OCI-LY1 (cell line): ENCODE data around the gene DUSP9.

Experiments
- H2AFZ ChIP-seq: fragments of 200-600 bp; sonication (generic), shearing (Covaris generic); 2 replicates; pipeline ENCODE4 v1.6.0; 2014; ENCODE audit warnings: antibody characterized with exemption, mild to moderate bottlenecking, low read length
- H3F3A ChIP-seq: fragments of 200-600 bp; sonication (generic), shearing (Covaris generic); 2 replicates; pipeline ENCODE4 v1.6.0; 2014; ENCODE audit warnings: mild to moderate bottlenecking, antibody characterized with exemption, low read length, moderate library complexity; ENCODE audit not compliant: insufficient read depth
- H3K27ac ChIP-seq: fragments of 200-600 bp; sonication (generic); 2 replicates; pipeline ENCODE4 v1.5.1; 2014; ENCODE audit warnings: low read length, mixed run types, mild to moderate bottlenecking, low read depth; ENCODE audit not compliant: poor library complexity, severe bottlenecking
- H3K27me3 ChIP-seq: fragments of 200-600 bp; sonication (generic); 2 replicates; pipeline ENCODE4 v1.6.0; 2014; ENCODE audit warnings: antibody characterized with exemption, mild to moderate bottlenecking, low read length, moderate library complexity; ENCODE audit not compliant: insufficient read depth
- H3K36me3 ChIP-seq: fragments of 200-600 bp; sonication (generic); 2 replicates; pipeline ENCODE4 v1.6.1; 2014; ENCODE audit warnings: mild to moderate bottlenecking, antibody characterized with exemption, low read length, moderate library complexity, mixed read lengths; ENCODE audit not compliant: insufficient read depth
- H3K4me1 ChIP-seq: fragments of 200-600 bp; sonication (generic); 2 replicates; pipeline ENCODE4 v1.5.1; 2014; ENCODE audit warnings: mild to moderate bottlenecking, low read length, moderate library complexity; ENCODE audit not compliant: insufficient read depth, severe bottlenecking
- H3K4me2 ChIP-seq: fragments of 200-600 bp; sonication (generic), shearing (Covaris generic); 2 replicates; pipeline ENCODE4 v1.6.1; 2014; ENCODE audit warnings: low read length
- H3K4me3 ChIP-seq: fragments of 200-600 bp; sonication (generic); 2 replicates; pipeline ENCODE4 v1.5.1; 2014; ENCODE audit warnings: low read length, low read depth, mild to moderate bottlenecking, mixed read lengths; ENCODE audit not compliant: poor library complexity, severe bottlenecking
- H3K79me2 ChIP-seq: fragments of 200-600 bp; shearing (Covaris generic); 2 replicates; pipeline ENCODE4 v1.6.1; 2016; ENCODE audit warnings: mixed run types, low read length, mixed read lengths; ENCODE audit not compliant: insufficient read depth
- H3K9ac ChIP-seq: fragments of 200-600 bp; sonication (generic), shearing (Covaris generic); 2 replicates; pipeline ENCODE4 v1.6.1; 2014; ENCODE audit warnings: mild to moderate bottlenecking, low read length, mixed read lengths
- H3K9me2 ChIP-seq: fragments of 200-600 bp; sonication (generic), shearing (Covaris generic); 2 replicates; pipeline ENCODE4 v1.6.1; 2014; ENCODE audit warnings: low read depth, mild to moderate bottlenecking, low read length, mixed read lengths
- H3K9me3 ChIP-seq: fragments of 200-600 bp; shearing (Covaris generic); 2 replicates; pipeline ENCODE4 v1.6.1; 2014; ENCODE audit warnings: low read length, mixed read lengths
- H4K20me1 ChIP-seq: fragments of 200-600 bp; sonication (generic), shearing (Covaris generic); 2 replicates; pipeline ENCODE4 v1.6.0; 2016; ENCODE audit warnings: mild to moderate bottlenecking, low read length; ENCODE audit not compliant: insufficient read depth
- CTCF ChIP-seq: fragments of 200-600 bp; sonication (generic), shearing (Covaris generic); IDR thresholded peaks from 2 replicates; pipeline ENCODE4 v1.5.1; 2017; ENCODE audit warnings: mild to moderate bottlenecking, antibody characterized with exemption, low read length, moderate library complexity, mixed read lengths
- EZH2 ChIP-seq: fragments of 200-600 bp; sonication (generic), shearing (Covaris generic); IDR thresholded peaks from 2 replicates; pipeline ENCODE4 v1.8.0; 2017; ENCODE audit warnings: borderline replicate concordance, mixed run types, mild to moderate bottlenecking, antibody characterized with exemption, low read length, moderate library complexity, mixed read lengths

Gene DUSP9

GRCh38 chrX:153633607-153634180 is 13.3 kb upstream of the DUSP9 start:
- no peak overlapping the region for H3K4me2 ChIP-seq

DNA sequence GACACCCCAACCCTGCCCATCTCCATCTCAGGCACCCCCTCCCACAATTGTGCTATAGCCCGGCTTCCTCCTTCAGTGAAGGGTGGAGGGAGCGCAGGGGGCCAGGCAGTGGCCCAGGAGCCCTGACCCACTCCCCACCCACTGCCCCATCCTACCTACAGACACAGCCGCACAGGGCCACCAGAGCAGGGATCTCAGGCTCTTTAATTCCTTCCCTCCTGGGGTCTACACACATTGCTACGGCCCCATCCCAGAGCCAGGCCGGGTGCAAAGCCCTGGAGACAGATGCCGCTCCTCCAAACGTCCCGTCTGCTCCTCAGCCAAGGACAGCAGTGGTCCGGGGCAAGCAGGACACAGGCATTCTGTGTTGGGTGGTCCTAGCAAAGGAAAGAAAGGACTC is 12.8 kb upstream of the DUSP9 start:
- Histone ChIP-seq H4K20me1 (no peaks in the 10 kb centered on the region), H3K27me3 (no peaks in the 10 kb centered on the region; the same call in 1 of the 2 replicates), H3F3A (no peaks in the 10 kb centered on the region), H3K4me3 (no peak overlapping the region), H3K9me2 (no peaks in the 10 kb centered on the region), H3K9me3 (no peaks in the 10 kb centered on the region), H3K36me3 (no peaks in the 10 kb centered on the region), H3K79me2 (no peaks in the 10 kb centered on the region), H2AFZ (no peak overlapping the region), H3K4me1 (no peaks in the 10 kb centered on the region), H3K27ac (no peak overlapping the region), H3K4me2 (no peak overlapping the region), H3K9ac (no peak overlapping the region)
- TF ChIP-seq EZH2 (no peak), CTCF (no peak)

More at GRCh38 chrX:153633607-153634180, 13.3 kb upstream of the DUSP9 start:
- Histone ChIP-seq H3K4me1 (no peaks in the 10 kb centered on the region), H4K20me1 (no peaks in the 10 kb centered on the region), H3K4me3 (no peak overlapping the region), H3K9ac (no peak overlapping the region), H3K79me2 (no peaks in the 10 kb centered on the region), H3K36me3 (no peaks in the 10 kb centered on the region), H3F3A (no peaks in the 10 kb centered on the region), H3K9me3 (no peaks in the 10 kb centered on the region), H2AFZ (no peak overlapping the region), H3K27me3 (no peaks in the 10 kb centered on the region; the same call in 1 of the 2 replicates), H3K9me2 (no peaks in the 10 kb centered on the region), H3K27ac (no peak overlapping the region)
- no peak for TF ChIP-seq CTCF
- no peak for TF ChIP-seq EZH2

DNA sequence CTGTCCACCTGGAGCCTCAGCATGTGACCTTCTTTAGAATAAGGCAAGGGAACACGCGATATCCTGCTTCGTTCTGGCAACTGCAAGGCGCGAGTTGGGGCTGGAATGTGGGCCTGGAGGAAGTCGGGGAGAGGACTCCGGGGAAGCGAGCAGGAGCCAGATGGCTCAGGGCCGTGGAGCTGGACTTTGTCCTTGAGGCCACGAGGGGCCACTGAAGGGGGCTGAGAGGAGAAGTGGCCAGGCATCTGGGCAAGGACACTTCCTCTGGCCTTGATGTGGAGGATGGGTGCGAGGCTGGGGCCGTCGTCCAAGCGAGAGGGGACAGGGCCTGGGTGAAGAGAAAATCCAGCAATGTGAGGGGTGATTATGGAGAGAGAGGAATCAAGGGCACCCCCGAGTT is 12.2 kb upstream of the DUSP9 start:
- no peaks in the 10 kb centered on the region for H3K9me3 ChIP-seq
- H3K9ac ChIP-seq = no peak overlapping the region
- no peak overlapping the region for H3K4me2 ChIP-seq
- no peaks in the 10 kb centered on the region for H3K36me3 ChIP-seq
- H3K9me2 ChIP-seq = no peaks in the 10 kb centered on the region
- H3K27me3 ChIP-seq = no peaks in the 10 kb centered on the region; the same call in 1 of the 2 replicates
- H2AFZ ChIP-seq = no peak overlapping the region
- H3K4me3 ChIP-seq = no peak overlapping the region
- no peak overlapping the region for H3K27ac ChIP-seq
- H3K79me2 ChIP-seq = no peaks in the 10 kb centered on the region
- no peak for TF ChIP-seq EZH2
- TF ChIP-seq CTCF = no peak
- no peaks in the 10 kb centered on the region for H3F3A ChIP-seq
- H3K4me1 ChIP-seq = no peaks in the 10 kb centered on the region
- H4K20me1 ChIP-seq = no peaks in the 10 kb centered on the region
